GM21381 (cell line): ENCODE results near the gene FRMD1.

ENCODE experiments used
- ATAC-seq: cut with Tn5 transposase; IDR thresholded peaks from one replicate; pipeline ENCODE4 v1.9.1; 2021; ENCODE audit warnings: mild to moderate bottlenecking, moderate library complexity; ENCODE audit not compliant: unreplicated experiment

The FRMD1 gene

GRCh38 chr6:168056892-168057527 is 22.0 kb downstream of the FRMD1 start:
- ATAC-seq = no peak

GRCh38 chr6:168055696-168056489 is 23.1 kb downstream of the FRMD1 start:
- no peak for ATAC-seq

- ATAC-seq = no peak
Observed at GRCh38 chr6:168054765-168055560, 24.0 kb downstream of the FRMD1 start.

- no peak for ATAC-seq
Observed at GRCh38 chr6:168053957-168054471, 25.0 kb downstream of the FRMD1 start.

GRCh38 chr6:168053086-168053956 is 25.7 kb downstream of the FRMD1 start:
- ATAC-seq = no peak

- ATAC-seq = no peak
Observed at GRCh38 chr6:168052291-168052891, 26.6 kb downstream of the FRMD1 start.

GRCh38 chr6:168051648-168052047 is 27.4 kb downstream of the FRMD1 start:
- no peak for ATAC-seq

- no peak for ATAC-seq
Observed at GRCh38 chr6:168050881-168051586, 28.0 kb downstream of the FRMD1 start.

- no peak for ATAC-seq
Observed at GRCh38 chr6:168050225-168050880, 28.7 kb downstream of the FRMD1 start.

- no peak for ATAC-seq
Observed at GRCh38 chr6:168049706-168050224, 29.2 kb downstream of the FRMD1 start.

- no peak for ATAC-seq
Observed at GRCh38 chr6:168049277-168049676, 29.7 kb downstream of the FRMD1 start.

GRCh38 chr6:168048724-168049025 is 30.3 kb downstream of the FRMD1 start:
- ATAC-seq = no peak

- ATAC-seq = no peak
Observed at GRCh38 chr6:168047841-168048723, 30.9 kb downstream of the FRMD1 start.

- ATAC-seq = no peak
Observed at GRCh38 chr6:168046696-168047095, 32.3 kb downstream of the FRMD1 start.

- no peak for ATAC-seq
Observed at GRCh38 chr6:168045706-168046620, 33.0 kb downstream of the FRMD1 start.

GRCh38 chr6:168045141-168045691 is 33.8 kb downstream of the FRMD1 start:
- ATAC-seq = no peak
